CD4-positive, alpha-beta T cell treated with Interleukin-2 at 100 ng/mL for 4 hours (primary cell): Measurements from ENCODE around the gene AASS.

Source experiments
- DNase-seq: peaks from one replicate; pipeline ENCODE4 v3.0.0-alpha.2; 2020; ENCODE audit warnings: low spot score

Gene AASS

GRCh38 chr7:122038904-122039303, 105.1 kb downstream of the AASS start:
- no peak for DNase-seq

DNA sequence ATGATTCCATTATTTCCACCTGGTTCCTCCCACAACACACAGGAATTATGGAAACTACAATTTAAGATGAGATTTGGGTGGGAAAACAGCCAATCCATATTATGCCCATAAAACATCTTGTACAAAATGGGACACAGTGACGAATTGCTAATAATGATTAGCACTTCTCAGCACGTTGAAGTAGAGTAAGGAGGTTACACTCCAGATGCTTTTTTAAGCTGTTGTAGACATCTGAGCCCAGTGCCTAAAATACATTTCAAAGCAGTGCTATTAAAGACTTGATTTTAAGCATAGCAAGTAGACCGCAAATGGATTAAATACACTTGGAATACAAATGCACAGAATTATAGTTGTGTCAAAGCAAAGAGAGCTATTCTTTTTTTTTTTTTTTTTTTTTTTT, 105.9 kb downstream of the AASS start:
- no peak for DNase-seq

GRCh38 chr7:122035876-122036275, 108.2 kb downstream of the AASS start:
- DNase-seq, result no peak

DNA sequence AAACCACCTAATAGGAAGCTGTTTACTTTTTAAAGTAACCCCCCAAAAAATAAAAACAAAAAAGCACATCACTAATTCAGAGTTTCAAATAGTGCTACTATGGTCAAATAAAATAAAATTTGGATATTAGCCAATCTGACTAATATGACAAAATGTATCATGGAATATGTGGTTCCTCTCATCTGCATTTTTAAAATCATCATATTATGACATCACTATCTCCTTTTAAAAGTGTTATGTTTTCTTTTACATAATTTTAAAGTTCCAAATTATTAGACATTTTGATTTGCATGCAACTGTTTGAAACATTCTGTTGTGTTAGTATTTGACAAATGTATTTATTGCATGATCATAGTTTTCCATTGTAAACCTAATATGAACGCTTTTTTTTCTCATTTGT, 110.4 kb downstream of the AASS start:
- DNase-seq, result no peak

DNA sequence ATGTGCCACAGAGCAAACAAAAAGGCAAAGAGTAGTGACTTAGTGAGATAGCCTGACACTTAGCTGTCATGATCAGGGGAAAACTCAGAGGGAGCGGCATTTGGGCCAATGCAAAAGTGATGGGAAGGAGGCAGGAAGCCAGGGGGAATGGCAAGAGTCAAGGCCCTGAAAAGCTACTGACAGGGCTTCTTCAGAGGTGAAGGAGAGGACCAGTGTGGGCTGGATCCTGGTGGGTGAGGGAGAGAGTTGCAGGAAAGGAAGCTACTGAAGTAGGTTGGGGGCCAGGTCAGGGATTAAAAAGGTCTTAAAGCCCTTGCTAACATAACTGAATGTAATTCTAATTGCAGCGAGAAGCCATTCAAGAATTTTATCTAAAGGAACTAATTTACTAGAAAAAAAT, 117.0 kb downstream of the AASS start:
- no peak for DNase-seq
